SU-DHL-6 (cell line): ENCODE results near the gene TERF2IP.

Source experiments
- CTCF ChIP-seq: fragments of 200-600 bp; sonication (generic); IDR thresholded peaks from one replicate; pipeline ENCODE4 v1.5.1; 2017; ENCODE audit warnings: antibody characterized with exemption, mild to moderate bottlenecking, low read length, moderate library complexity; ENCODE audit not compliant: insufficient read depth, poor library complexity, severe bottlenecking
- EZH2phosphoT487 ChIP-seq: fragments of 200-600 bp; sonication (generic), shearing (Covaris generic); conservative IDR thresholded peaks from 2 replicates; pipeline ENCODE4 v1.6.1; 2018; ENCODE audit warnings: mild to moderate bottlenecking, antibody characterized with exemption, low read length, moderate library complexity, mixed read lengths

- TF ChIP-seq CTCF, result no peak
- TF ChIP-seq EZH2phosphoT487, result no peak
These were observed 7.0 kb upstream of the TERF2IP start for GRCh38 chr16:75640598-75640997.
